Ammon's horn (tissue), 1 donor: ENCODE data around the gene ZDHHC8.
"Not testable (repeated sequence)": the region's sequence is repeated elsewhere in the genome, so short reads cannot be mapped to it uniquely, and the experiment has no call there.

ENCODE experiments used
- DNase-seq: peaks from one replicate; pipeline ENCODE4 v3.0.0-alpha.2; 2016; ENCODE audit warnings: low spot score

The ZDHHC8 gene

DNA sequence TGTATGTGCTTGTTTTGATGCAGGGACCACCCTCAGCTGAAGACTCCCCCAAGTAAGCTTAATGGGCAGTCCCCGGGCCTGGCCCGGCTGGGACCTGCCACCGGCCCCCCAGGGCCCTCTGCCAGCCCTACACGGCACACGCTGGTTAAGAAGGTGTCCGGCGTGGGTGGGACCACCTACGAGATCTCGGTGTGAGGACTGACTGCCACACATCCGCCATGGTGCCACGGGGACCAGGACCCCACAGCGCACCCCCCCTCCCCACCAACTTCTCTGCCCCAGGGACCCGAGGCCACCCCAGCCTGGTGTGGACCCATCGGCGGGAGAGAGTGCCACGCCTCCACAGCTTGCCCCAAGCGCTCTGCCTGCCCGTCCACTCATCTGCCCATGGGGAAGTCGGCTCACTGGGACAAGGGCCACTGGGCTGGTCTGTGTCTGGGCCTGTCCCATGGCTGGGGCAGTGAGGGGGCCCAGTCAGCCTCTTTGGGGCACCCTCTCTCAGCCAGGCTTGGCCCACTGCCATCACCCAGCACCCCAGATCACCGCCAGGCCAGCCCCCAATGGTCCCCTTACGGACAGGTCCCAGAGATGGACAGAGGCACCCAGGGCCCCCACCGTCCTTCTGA, 13.7 kb downstream of the ZDHHC8 start:
- no peak for DNase-seq

DNA sequence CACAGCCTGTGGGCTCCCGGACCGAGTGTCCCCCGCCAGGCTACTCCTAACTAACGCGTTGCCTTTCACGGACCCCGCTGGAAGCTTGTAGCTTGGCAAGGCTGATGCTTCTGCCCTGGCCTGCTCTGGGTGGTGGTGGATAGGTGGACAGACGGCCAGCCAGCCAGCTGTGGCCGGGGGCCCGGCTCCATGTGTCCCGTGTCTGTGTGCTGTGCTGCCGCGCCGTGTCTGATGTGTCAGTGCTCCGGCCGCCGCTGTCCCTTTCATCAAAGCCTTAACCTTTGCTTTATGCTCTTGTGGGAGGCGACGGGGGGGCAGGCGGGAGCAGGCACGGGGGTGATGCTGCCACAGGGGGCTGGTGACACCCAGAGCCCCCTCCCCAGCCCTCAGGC, 14.2 kb downstream of the ZDHHC8 start:
- DNase-seq: no peak

DNA sequence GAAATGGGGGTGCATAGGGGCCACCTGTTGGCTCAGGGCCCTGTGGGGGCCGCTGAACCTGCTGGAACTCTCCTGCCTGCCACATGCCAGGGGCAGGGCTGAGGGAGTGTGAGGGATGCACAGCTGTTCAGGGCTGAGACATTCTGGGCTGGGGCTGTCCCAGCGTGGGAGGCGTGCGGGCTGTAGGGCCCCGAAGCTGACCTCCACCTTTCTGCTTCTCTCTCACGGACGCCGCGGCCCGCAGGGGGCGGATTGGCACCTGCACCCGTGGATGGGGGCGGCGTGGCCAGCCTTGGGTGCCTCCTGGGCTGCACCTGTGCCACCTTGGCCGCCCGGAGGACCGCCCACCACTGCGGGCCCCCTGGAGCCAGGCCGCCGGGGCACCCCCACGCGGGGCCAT, 15.2 kb downstream of the ZDHHC8 start:
- DNase-seq: no peak

DNA sequence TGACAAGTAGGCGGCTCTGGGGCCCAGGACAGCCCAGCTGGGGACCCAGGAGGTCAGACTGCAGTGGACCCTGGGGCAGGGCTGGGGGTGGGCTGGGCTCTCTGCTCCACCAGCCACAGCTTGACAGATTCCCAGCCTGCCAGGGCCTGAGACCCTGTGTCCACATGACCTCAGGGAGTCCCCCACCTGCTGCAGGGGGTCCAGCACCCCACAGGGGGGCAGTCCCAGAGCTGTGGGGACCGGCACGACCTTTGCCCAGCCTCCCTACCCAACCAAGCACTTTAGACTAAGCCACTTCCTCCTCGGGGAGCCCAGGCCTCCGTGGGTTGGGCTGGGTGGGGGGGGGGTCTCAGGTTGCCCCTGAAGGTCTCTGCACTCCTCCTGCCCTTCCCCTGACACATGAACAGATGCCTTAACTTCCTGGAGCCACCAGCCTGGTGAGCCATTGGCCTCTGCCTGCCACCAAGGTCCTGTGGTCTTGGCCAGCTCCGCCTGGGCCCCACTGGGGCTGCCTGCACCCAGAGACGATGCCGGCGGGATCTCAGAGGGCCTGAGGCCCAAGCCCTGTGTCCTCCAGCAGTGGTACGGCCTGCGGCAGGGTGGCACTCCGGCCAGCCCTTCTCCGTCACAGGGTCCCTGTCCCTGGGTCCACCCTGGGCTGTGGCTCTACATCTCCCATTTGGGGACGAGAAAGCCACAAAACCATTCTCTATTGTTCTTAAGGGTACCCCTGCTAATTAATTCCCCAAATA, 15.8 kb downstream of the ZDHHC8 start:
- no peak for DNase-seq

DNA sequence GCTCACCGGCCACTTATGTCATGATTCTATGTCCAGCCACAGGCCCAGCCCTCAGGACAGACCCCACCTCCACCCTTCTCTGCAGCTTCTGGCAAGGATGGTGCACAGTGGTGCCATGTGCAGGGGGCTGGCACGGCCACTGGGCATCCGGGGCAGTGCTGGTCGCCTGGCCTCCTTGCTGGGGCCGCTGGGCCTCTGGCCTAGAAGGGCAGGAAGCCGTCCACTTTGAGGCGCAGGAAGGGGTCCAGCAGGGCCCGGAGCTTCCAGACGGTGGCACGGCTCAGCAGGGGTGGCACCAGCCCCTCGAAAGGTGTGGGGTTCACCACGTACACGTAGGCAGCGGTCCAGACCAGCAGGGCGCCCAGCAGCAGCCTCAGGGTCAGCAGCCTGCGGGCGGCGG, 16.8 kb downstream of the ZDHHC8 start:
- no peak for DNase-seq

DNA sequence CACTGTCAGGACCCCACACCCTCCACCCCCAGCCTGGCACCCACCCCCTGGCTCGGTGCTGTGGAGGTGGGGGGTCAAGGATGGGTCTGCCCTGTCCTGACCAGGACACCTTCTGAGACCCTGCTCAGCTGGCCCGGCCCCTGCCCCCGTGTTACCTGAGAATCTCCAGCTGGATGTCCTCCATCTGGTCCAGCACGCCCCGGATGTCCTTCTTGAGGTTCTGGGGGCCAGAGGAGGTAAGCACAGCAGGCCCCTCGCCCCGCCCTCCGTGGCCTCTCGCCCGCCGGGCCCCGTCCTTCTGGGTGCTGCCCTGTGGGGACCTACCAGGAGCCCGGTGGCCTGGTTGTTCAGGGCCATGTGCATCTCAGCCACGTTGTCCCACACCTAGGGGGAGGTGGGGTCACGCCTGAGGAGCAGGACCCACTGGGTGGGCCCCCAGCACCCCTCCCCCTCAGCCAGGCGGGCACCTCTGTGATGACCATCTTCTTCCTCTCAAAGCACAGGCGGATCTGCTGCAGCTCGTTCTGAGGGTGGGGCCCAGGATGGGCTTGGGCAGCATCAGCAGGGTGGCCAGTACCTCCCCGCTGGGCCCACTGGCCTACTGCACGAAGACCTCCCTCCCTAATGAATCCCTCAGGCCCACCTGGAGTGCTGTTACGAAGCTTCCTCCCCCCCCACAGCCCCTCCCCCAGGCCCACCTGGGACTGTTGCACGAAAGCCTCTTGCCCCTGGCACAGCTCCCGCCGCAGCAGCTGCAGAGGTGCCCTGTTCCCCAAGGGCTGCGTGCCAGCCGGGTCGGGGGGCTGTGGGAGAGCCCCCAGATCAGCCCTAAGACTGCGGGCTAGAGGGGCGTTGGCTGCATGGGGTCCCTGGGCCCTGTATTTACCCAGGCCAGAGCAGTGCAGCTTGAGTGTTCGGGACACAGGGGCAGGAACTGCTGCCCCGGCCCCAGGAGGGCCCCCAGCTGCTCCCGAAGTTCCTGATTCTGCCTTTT, 17.9 kb downstream of the ZDHHC8 start:
- DNase-seq: no peak

DNA sequence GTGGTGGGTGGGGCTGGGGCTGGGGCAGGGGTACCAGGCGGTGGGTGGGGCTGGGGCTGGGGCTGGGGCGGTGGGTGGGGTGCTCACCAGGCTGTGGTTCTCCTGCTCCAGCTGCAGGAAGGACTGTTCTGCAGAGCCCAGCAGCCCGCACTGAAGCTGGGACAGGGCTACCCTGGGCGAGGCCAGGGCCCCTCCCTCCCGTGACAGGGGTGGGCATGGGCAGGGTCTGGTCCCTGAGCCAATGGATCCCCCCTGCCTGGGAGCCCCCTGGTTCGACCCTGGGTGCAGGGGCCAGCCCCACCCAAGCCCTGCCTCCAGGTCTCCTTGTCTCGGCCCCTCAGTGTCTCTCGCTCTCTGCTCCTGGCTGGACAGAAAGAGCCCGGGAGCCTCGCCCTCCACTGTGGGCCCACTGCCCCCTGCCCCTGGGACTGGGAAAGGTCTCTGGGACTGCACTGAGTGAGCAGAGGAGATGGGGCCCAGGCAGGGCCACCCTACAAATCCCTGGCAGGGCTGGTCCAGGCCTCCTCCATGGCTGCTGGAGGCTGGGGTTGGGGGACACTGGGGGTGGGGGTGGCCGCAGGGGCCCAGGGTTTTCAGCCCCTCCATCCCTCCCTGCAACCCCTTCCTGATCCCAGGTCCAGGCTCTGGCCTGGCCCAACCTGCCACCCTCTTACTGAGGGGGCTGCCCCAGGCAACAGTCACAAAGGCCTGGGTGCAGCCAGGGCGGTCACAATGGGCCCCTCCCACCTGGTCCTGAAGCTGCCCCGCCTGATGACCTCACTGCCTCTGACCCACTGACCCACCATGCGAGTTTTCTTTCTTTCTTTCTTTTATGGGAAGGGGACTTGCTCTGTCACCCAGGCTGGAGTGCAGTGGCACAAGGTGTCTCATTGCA, 19.0 kb downstream of the ZDHHC8 start, which contains the start of gene CCDC188:
Gene CCDC188, minus strand, starts transcription at position 675 of the 895 bp plus-strand sequence. Its CDS starts 69 bp downstream, at position 606.
- no peak for DNase-seq

DNA sequence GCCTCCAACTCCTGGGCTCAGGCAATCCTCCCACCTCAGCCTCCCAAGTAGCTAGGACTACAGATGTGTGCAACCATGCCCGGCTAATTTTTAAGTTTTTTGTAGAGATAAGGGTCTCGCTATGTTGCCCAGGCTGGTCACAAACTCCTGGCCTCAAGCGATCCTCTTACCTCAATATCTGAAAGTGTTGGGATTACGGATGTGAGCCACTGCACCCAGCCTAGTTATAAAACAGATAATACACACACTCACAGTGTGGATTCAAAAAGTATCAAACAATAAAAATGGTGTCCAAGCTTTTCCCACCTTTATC, 19.6 kb downstream of the ZDHHC8 start:
- DNase-seq: no peak

DNA sequence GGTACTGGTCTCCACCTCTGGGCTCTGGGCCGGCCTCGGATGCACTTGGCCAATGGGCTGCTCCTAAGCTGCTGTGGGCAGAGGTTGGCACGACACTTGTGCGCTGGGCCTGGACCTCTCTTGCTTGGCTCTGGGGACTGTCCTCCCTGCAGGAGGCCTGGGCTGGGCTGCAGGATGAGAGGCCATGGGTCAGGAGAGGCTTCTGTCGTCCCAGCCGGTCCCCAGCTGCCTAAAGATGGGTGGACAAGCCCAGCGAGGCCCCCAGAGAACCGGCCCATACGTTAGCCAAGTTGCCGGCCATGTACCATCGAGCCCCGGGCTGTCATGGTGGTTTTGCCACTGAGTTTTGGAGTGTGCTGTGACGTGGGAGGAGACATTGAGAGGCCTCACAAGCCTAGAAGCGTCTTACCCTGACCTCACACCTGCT, 20.9 kb downstream of the ZDHHC8 start:
- no peak for DNase-seq

DNA sequence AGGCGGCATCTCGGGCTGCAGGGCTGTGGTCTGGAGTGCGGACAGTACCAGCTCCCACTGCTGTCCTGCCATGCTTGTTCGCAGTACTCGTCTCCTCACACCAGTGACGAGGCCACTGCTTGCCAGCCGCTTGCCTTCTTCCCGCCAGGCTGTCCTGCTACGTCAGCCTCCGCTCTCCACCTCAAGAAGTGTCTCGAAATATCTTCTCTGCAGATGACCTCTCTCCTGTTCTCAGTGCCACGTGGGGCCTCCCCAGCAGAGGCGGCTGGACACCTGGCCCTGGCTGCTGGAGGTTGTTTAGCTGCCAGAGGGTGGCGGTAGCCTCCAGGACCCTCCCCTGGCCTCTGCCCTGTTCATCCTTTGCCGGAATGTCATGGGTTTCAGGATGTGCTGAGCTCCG, 22.3 kb downstream of the ZDHHC8 start:
- DNase-seq: no peak

DNA sequence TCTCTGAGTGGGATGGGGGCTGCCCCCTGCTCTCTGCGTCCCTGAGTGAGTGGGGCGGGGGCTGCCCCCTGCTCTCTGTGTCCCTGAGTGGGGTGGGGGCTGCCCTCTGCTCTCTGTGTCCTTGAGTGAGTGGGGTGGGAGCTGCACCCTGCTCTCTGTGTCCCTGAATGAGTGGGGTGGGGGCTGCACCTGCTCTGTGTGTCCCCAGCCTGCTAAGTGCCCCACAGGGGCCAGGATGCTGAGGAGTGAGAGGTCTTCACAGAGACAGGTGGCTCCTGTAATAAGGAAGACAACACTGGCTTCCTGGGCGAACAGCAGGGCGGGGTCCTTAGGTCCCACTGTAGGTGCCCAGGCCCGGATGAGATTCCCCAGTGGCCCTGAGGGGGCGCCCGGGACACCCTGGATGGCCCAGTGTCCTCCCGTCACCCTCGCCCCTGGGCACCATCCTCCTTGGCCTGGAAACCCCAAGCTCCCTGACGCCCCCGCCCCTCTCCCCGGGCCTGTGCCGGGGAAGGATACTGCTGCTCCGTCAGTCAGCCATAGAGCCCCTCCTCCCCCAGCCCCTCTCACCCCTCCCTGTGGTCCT, 23.1 kb downstream of the ZDHHC8 start:
- no peak for DNase-seq

DNA sequence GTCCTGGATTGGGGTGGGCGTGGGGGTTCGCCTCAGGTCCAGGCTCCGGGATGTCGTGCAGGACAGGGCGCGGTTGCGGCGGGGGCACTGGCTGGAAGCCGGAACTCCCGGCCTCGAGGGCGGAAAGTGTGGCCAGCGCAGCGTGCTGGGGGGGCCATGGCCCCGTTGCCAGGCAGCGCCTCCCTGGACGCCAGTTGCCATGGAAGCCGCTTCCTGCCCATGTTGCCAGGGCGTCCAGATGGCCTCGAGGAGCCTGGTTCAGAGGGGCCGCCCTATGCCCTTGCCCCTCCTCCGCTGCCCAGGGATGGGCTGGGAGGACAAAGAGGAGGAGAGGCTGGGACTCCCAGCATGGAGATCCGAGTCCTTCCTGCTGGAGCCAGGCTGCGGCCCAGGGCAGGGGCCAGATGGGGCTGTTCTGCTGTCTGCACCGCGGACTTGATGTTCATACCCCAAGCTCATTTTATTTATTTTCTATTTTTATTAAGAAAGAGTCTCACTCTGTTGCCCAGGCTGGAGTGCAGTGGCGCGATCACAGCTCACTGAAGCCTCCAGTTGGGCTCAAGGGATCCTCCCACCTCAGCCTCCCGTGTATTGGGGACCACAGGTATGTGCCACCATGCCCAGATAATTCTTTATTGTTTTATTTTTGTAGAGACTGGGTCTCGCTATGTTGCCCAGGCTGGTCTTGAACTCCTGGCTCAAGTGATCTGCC, 23.9 kb downstream of the ZDHHC8 start:
- peak; percentile 88 for DNase-seq

DNA sequence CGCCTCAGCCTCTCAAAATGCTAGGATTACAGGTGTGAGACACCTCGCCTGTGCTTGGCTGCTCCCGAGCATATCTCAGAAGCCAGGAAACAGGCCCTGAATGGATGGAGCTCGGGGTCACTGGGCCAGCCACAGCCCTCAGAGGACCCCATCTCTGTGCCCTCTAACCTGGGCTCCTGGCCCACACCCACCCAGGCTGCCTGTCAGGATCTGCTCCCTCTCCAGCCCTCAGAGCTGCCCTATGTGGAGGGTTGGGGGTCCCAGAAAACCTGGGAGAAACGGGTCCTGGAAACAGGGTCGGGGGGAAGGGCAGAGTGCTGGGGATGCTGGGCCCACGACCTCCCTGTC, 24.4 kb downstream of the ZDHHC8 start:
- no peak for DNase-seq

DNA sequence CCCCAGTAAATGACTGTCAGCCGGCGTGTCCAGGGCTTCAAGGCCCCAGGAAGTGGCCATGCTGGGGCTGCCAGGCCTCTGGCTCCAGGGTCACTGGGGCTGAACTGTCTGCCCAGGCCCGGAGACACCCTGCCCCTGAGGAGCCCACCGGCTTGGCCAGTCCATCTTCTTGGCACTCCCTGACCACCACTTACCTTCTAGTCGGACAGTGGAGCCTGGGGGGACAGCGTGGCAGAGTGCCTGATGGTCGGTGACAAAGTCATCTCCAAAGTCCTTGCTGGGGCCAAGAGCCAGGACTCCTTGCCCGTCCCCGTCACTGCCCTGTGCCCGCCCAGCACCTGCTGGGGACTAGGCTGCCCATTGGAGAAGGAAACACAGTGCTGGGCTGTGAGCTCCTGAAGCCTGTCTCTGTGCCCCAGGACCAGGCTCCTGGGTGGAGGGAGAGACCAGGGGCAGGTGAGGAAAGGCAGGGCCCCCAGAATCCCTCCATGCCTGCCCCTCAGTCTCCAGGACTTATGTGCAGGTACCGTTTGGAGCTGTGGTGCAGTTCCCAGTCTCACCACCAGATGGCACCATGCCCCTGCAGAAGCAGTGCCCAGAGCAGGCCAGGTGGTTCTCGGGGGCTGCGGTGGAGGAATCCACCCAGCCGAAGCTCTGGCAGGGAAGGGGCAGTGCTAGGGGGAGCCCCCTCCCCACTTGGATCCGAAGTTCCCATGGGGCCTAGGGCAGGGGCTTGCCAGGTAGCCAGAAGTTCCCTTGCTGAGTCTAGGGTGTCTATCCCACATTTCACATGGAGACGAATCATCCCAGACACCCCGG, 25.2 kb downstream of the ZDHHC8 start:
- DNase-seq: peak; percentile 87

DNA sequence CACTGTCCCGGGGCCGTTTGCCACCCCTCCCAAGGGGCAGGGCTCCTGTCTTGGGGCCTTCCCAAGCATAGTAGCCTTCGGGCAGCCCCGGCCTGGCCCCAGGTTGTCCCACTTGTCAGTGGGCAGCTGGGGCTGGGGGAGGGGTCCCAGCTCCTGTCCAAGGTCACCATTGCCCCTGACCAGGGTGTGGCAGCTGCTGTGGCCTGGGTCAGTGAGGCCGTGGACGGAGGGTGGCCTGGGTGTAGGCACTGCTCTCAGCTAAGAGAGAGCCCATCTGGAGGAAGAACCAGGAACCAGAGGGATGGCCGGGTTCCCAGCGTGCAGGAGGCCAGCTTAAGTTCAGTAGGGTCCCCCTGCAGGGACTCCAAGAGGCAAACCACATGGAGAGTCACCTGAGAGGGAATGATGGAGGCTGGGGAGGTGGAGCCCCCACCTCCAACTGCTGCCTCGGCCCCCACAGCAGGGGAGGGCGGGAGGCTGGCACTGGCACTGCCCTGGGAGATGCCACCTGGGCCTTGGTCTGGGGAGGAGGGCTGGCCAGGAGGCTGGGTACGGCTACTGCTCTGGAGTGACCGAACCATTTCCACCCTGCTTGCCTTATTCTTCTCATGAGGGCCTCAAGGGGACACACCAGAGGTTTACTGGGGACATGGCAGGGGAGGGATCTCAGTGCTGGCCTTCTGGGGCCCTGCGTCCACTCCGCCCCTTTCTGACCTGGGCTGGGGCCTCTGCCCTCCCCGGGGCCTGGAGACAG, 26.0 kb downstream of the ZDHHC8 start:
- no peak for DNase-seq

DNA sequence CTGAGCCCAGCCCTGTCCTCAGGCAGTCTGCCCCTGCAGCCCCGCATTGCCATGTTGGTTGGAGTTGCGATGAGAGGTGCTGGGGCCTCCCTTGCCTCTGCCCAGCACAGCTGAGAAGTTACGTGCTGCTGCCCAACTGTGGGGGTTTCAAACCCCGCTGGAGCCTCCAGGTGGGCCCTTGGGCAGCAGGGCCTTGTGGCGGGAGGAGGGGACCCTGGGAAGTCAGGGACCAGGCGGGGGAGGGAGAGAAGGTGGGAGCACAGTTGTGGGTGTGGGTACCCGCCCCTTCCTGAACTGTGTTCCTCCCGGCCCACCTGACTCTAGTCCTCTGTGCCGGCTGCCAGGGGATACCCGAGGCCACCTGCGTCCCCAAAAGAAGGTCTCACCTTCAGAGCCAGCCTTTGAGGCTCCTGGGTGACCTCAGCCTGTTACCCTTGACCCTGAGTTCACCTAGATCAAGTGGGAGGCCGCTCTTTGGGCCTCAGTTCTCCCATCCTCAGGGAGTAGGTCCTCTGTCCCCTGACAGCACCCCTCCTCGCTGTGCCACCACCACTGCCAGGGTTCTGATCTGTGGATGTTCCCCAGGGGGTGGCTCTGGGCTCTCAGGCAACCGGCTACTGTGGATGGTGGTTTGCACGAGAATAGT, 26.9 kb downstream of the ZDHHC8 start:
- DNase-seq: no peak

DNA sequence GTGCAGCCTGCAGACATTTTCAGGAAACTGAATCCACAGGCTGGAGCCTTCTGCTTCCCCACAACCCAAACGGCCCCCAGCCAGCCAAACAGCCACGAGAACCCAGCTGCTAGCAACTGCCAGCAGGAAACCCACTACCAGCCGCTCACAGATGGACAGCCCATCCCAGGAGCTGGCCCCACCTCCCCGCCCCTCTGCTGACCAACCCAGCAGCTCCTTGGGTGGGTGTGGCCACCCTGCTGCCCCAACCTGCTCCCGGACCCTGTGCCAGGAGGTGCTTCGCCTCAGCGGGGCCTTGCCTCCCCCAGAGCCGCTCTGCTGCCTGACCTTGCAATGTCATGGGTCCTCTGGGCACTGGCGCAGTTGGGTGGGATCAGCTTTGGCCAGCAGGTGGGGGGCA, 27.5 kb downstream of the ZDHHC8 start:
- no peak for DNase-seq

DNA sequence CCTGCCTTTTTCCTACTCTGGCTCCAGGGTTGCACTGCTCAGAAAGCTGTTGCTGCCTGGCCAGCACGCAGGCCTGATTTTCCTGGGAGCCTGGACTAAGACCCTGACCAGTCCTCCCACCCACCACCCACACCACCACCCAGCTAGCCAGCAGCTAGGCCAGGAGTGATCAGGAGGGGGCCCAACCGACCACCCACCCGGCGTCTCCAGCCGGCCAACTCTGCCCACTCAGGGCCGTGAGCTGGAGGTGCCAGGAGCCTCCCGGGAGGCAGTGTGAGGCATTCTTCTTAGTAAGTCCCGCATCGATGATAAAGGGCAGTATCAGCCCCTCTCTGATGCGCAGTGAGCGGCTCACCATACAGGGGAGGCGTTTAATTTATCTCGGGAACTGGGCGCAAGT, 27.9 kb downstream of the ZDHHC8 start:
- not testable (repeated sequence) for DNase-seq

DNA sequence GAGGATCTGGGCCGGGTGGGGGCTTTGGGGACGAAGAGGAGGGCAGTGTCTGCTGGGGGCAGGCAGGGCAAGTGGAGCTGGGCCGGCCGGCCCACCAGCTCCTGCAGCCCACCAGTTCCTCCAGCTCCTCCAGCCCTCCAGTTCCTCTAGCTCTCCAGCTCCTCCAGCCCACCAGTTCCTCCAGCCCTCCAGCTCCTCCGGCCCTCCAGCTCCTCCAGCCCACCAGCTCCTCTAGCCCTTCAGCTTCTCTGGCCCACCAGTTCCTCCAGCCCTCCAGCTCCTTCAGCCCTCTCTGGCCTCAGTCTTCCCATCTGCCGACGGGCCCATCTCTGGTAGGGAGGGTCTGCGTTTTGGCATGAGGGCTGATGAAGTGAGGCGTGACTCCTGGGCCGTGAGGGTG, 28.4 kb downstream of the ZDHHC8 start:
- DNase-seq: no peak
